K562 (cell line): ENCODE measurements around the gene LAG3. TPM values are rescaled to one million over a fixed set of nuclear protein-coding genes. Genes with fewer than 3 reads are reported as not detected.

Source experiments
- CBFA2T2 ChIP-seq: fragments of 450-650 bp; conservative IDR thresholded peaks from 2 replicates; pipeline ENCODE4 v1.6.1; 2017; ENCODE audit warnings: mild to moderate bottlenecking
- CBX5 ChIP-seq: IDR thresholded peaks from 2 replicates; pipeline ENCODE4 v1.6.1; 2014; ENCODE audit warnings: low read depth, borderline replicate concordance
- CUX1 ChIP-seq: fragments of 200-800 bp; sonication (Bioruptor generic); IDR thresholded peaks from 2 replicates; pipeline ENCODE4 v1.6.1; 2016; ENCODE audit warnings: missing genetic modification characterization, missing compliant biosample characterization
- E2F3 ChIP-seq: fragments of 250-450 bp; sonication (Bioruptor Pico); IDR thresholded peaks from 2 replicates; pipeline ENCODE4 v1.4.0; 2020; ENCODE audit warnings: mild to moderate bottlenecking
- ETS1 ChIP-seq: conservative IDR thresholded peaks from 2 replicates; pipeline ENCODE4 v1.6.1; 2011; ENCODE audit warnings: low read depth, mild to moderate bottlenecking, low read length; ENCODE audit not compliant: control insufficient read depth
- MIER1 ChIP-seq: fragments of 450-650 bp; IDR thresholded peaks from 2 replicates; pipeline ENCODE4 v1.6.1; 2016; ENCODE audit warnings: antibody characterized with exemption, mild to moderate bottlenecking, low read depth
- SMC3 ChIP-seq: conservative IDR thresholded peaks from 2 replicates; pipeline ENCODE4 v1.6.1; 2011; ENCODE audit warnings: low read depth, low read length, improper control_type of control experiment; ENCODE audit not compliant: insufficient read depth
- ZHX1 ChIP-seq: fragments of 150-350 bp; conservative IDR thresholded peaks from 2 replicates; pipeline ENCODE4 v1.6.1; 2014; ENCODE audit warnings: low read length
- ZNF121 ChIP-seq: sonication (generic); formaldehyde crosslinking; conservative IDR thresholded peaks from 2 replicates; pipeline ENCODE4 v1.8.0; 2022; ENCODE audit warnings: missing genetic modification reagents
- ZNF384 ChIP-seq: IDR thresholded peaks from 2 replicates; pipeline ENCODE4 v1.6.1; 2012; ENCODE audit warnings: low read depth, low read length, improper control_type of control experiment
- ZNF696 ChIP-seq: fragments of 250-450 bp; sonication (Bioruptor Pico); conservative IDR thresholded peaks from 2 replicates; pipeline ENCODE4 v1.4.0; 2020; ENCODE audit warnings: mild to moderate bottlenecking, moderate library complexity
- polyA plus RNA-seq, 8 experiments: library from polyadenylated mRNA; depleted of rRNA in 4 of 8; stranded (reverse) in 5 of 8; unstranded in 3 of 8; fragments of >200 nt; fragmentation: Nextera tagmentation in 2 of 8; fragmentation: Illumina TruSeq in 1 of 8; extraction: Ambion mirVana in 2 of 8; extraction: Trizol in 1 of 8; gene quantifications; 2 replicates each; pipeline versions ENCODE4 v1.2.1 to v1.2.3, GENCODE V29; 2011 to 2014; ENCODE audit warnings: inconsistent platforms in 1 of 8, missing spikeins in 1 of 8
- total RNA-seq, 7 experiments: library from RNA; depleted of rRNA in 6 of 7; stranded (reverse); fragments of >200 nt in 6 of 7; fragmentation: Illumina TruSeq in 2 of 7; extraction: Trizol in 2 of 7; gene quantifications; 2 replicates each; pipeline versions ENCODE4 v1.2.1 to v1.2.3, GENCODE V29; 2011 to 2021; ENCODE audit warnings: low replicate concordance in 1 of 7
- TF ChIP-seq, protein P1 (sequence below): fragments of 450-650 bp; formaldehyde crosslinking; IDR thresholded peaks from 2 replicates; pipeline ENCODE4 v1.4.0; 2020; ENCODE audit warnings: mild to moderate bottlenecking, moderate library complexity

Gene LAG3
- total and polyA plus RNA-seq, 9 of the 15 experiments (the other 6 are each of a cell fraction or from before 2014, with no cell fraction given) = 0.07 to 0.66 (median 0.09) TPM; not detected in 1

GRCh38 chr12:6766651-6767349, 5.5 kb upstream of the LAG3 start (continued):
- TF ChIP-seq MIER1 (no peak), E2F3 (CRISPR knock-in tag) (no peak), ZNF696 (no peak), CUX1 (CRISPR knock-in tag) (no peak), CBFA2T2 (no peak), SMC3 (no peak), CBX5 (no peak), ETS1 (no peak; the same call in 1 of the 2 replicates), ZNF384 (no peak), ZHX1 (no peak), ZNF121 (CRISPR knock-in tag) (no peak)
- TF ChIP-seq, protein P1, sequence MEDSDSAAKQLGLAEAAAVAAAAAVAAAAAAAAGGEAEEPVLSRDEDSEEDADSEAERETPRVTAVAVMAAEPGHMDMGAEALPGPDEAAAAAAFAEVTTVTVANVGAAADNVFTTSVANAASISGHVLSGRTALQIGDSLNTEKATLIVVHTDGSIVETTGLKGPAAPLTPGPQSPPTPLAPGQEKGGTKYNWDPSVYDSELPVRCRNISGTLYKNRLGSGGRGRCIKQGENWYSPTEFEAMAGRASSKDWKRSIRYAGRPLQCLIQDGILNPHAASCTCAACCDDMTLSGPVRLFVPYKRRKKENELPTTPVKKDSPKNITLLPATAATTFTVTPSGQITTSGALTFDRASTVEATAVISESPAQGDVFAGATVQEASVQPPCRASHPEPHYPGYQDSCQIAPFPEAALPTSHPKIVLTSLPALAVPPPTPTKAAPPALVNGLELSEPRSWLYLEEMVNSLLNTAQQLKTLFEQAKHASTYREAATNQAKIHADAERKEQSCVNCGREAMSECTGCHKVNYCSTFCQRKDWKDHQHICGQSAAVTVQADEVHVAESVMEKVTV (CRISPR knock-in tag) = no peak
